ENCODE results near the gene MPL.

Gene MPL

GRCh38 chr1:43402089-43402865 lies 64.7 kb downstream of the MPL start:
- no peak for DNase-seq (ENCODE audit: low read depth, low spot score)
- H3K4me3 ChIP-seq (ENCODE audit: low read depth, low read length) = no peak overlapping the region
- in situ Hi-C loops (cut with HindIII; ENCODE audit: low sequenced_read_pairs) = no loop called here
- TF ChIP-seq, protein P1, sequence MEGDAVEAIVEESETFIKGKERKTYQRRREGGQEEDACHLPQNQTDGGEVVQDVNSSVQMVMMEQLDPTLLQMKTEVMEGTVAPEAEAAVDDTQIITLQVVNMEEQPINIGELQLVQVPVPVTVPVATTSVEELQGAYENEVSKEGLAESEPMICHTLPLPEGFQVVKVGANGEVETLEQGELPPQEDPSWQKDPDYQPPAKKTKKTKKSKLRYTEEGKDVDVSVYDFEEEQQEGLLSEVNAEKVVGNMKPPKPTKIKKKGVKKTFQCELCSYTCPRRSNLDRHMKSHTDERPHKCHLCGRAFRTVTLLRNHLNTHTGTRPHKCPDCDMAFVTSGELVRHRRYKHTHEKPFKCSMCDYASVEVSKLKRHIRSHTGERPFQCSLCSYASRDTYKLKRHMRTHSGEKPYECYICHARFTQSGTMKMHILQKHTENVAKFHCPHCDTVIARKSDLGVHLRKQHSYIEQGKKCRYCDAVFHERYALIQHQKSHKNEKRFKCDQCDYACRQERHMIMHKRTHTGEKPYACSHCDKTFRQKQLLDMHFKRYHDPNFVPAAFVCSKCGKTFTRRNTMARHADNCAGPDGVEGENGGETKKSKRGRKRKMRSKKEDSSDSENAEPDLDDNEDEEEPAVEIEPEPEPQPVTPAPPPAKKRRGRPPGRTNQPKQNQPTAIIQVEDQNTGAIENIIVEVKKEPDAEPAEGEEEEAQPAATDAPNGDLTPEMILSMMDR (IDR thresholded peaks at IDR 0.05; ENCODE audit: low read depth, low read length) = no peak
